ENCODE data around the gene ELAVL4.

Gene ELAVL4

DNA sequence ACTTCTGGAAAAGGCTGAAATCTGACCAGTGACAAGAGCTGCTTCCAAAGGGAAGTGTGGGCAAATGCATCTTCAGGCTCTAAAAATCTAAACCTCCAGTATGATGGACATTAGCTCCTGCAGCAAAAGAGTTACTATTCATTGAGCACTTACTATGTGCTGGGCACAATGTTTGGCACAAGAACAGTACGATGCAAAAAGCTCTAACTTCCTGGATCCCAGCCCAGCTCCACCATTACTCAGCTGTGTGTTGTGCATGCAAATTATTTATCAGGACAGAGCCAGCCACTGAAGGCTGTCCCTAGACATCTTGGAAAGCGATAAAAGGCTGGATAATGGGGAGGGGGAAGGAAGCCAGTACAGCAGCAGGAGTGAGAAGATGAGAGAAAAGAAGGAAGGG, 143.5 kb downstream of the ELAVL4 start:
- H3K4me3 ChIP-seq (replicated peaks in 1 of 2; ENCODE audit: low read depth in 2 of 2, low read length in 2 of 2) = no peak overlapping the region
- TF ChIP-seq, protein P1, sequence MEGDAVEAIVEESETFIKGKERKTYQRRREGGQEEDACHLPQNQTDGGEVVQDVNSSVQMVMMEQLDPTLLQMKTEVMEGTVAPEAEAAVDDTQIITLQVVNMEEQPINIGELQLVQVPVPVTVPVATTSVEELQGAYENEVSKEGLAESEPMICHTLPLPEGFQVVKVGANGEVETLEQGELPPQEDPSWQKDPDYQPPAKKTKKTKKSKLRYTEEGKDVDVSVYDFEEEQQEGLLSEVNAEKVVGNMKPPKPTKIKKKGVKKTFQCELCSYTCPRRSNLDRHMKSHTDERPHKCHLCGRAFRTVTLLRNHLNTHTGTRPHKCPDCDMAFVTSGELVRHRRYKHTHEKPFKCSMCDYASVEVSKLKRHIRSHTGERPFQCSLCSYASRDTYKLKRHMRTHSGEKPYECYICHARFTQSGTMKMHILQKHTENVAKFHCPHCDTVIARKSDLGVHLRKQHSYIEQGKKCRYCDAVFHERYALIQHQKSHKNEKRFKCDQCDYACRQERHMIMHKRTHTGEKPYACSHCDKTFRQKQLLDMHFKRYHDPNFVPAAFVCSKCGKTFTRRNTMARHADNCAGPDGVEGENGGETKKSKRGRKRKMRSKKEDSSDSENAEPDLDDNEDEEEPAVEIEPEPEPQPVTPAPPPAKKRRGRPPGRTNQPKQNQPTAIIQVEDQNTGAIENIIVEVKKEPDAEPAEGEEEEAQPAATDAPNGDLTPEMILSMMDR (IDR thresholded peaks at IDR 0.05; ENCODE audit: low read depth, low read length) = no peak
- no peak for DNase-seq (ENCODE audit: low read depth in 2 of 2)

Measured in cardiac fibroblast (primary cell).